Epithelial cell of prostate (primary cell): ENCODE measurements around the gene CBARP.

Experiments
- DNase-seq: peaks from one replicate; pipeline ENCODE4 v3.0.0-alpha.2; 2011; ENCODE audit warnings: low read depth, low spot score
- H3K27ac ChIP-seq: fragments of 450-650 bp; 2 replicates; pipeline ENCODE4 v1.5.1; 2017; ENCODE audit warnings: mild to moderate bottlenecking

CBARP gene

DNA sequence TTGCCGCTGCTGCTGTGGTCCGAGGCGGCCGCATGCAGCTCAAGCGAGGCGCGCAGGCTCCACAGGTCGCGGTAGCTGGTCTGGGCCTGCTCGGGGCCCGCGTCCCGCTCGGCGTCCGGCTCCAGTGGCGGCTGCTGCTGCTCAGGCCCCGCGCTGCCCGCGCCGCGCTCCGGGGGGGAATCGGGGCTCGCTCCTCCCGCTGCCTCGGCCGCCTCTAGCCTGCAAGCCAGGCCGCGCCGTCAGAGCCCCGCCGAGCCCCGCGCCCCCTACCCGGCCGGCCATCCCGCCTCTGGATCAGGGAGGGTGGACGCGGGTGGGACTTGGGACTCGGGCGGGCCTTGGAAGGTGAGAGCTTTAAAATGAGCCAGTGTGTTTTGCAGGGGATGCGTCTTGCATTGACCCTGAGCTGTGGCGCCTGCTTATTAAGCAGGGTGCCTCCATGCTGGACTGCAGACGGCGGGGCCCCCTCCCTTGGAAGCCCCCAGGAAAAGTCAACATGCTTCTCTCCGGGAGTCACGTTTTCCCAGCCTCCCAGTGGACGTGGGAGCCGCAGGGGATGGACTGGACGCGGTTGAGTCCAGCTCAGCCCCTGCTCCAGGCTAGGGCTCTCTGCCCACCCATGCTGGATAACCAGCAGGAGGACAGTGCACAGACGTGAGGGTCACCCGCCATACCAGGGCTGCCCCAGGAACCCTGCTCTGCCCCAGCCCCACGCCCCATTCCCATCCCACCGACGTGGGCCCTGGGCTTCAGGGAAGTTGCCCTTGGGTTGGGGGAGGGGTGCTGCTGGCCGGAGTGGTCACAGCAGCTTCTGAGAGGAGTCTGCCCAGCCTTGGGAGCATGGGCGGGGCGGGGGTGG, 7.7 kb downstream of the CBARP start:
- no peak for DNase-seq
- no peak overlapping the region for H3K27ac ChIP-seq

DNA sequence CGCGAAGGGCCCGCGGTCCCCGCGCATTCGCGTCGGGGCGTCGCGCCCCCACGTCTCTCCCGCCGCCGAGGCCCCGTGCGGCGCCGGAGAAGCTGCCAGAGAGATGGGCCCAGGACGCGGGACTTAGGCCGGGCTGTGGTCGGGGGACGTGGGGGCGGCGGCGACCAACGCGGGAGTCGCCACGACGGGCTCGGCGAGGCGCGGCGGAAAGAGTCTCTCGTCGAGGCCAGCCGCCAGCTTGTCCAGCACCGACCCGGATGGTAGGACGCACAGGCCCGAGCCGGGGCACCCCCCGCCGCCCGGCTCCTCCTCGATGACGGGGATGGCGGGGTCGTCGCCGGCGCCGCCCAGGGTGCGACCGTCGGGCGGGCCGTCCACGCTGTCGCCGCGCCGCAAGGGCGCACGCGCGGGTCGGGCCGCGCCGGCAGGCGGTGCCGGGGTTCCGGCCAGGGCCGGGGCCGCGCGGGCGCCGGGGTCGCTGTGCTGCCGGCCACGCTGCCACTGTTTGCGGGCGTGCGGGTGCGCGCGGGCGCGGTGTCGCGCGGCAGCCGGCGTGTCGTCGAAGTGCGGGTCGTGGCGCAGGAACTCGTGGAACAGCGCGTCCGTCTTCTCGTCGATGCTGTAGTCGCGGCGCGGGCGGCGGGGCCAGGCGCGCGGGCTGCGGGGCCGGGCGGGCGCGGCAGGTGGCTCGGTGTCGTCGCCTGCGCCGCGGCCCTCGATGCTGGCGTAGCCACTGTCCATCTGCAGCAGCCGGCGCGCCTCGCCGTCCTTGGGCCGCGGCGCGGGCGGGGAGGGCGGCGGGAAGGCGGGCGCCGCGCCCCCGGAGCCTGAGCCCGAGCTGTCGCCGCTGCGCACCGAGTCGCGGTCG, 8.5 kb downstream of the CBARP start:
- DNase-seq: no peak
- H3K27ac ChIP-seq: no peak overlapping the region

DNA sequence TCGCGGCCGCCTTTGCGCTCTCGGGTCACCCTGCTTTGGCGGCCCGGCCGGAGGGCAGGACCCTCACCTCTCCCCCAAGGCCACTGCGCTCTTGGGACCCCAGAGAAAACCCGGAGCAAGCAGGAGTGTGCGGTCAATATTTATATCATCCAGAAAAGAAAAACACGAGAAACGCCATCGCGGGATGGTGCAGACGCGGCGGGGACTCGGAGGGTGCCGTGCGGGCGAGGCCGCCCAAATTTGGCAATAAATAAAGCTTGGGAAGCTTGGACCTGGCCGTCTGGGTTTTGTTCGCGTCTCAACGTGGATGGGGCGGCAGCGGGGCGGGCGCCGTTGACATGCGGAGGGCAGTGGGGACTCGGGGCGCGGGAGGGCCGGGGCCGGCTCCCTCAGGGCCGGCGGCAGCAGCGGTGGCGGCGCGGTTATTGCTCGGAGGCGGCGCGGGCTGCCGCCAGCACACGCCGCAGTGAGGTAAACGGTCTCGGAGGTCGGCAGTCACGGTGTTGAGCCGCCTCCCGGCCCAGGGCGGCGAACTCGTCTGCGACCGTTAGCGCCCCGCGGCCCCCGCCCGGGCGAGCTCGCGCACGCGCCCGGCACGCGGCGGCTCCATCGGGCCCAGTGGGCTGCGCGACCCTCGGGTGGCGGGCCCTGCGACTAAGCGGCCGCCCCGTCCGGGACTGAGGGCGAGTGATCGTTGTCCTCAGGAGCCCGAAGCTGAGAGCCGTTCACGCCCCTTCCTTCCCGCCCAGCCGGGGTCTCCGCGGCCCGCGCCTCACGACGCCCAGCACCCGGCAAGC, 9.4 kb downstream of the CBARP start:
- H3K27ac ChIP-seq: no peak overlapping the region
- DNase-seq: no peak

DNA sequence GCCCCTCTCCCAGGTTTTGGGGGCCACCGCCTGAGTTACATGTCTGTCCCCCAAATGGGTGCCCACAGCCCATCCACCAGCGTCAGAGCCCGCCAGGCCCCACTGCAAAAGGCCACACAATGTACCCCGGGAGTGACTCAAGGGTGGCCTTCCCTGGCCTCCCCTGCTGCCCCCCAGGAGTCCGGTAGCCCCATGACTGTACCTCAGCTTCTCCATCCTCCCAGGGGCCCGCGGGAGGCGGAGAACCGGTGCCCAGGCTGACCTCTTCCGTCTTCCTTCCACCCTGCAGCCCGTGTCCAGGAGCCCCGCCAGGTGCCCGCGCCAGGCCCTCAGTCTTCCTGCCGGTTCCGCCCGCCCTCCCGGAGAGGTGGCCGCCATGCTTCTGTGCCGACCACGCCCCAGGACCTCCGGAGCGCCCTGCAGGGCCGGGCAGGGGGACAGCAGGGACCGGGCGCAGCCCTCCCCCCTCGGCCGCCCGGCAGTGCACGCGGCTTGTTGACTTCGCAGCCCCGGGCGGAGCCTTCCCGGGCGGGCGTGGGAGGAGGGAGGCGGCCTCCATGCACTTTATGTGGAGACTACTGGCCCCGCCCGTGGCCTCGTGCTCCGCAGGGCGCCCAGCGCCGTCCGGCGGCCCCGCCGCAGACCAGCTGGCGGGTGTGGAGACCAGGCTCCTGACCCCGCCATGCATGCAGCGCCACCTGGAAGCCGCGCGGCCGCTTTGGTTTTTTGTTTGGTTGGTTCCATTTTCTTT, 10.3 kb downstream of the CBARP start:
- no peak overlapping the region for H3K27ac ChIP-seq

DNA sequence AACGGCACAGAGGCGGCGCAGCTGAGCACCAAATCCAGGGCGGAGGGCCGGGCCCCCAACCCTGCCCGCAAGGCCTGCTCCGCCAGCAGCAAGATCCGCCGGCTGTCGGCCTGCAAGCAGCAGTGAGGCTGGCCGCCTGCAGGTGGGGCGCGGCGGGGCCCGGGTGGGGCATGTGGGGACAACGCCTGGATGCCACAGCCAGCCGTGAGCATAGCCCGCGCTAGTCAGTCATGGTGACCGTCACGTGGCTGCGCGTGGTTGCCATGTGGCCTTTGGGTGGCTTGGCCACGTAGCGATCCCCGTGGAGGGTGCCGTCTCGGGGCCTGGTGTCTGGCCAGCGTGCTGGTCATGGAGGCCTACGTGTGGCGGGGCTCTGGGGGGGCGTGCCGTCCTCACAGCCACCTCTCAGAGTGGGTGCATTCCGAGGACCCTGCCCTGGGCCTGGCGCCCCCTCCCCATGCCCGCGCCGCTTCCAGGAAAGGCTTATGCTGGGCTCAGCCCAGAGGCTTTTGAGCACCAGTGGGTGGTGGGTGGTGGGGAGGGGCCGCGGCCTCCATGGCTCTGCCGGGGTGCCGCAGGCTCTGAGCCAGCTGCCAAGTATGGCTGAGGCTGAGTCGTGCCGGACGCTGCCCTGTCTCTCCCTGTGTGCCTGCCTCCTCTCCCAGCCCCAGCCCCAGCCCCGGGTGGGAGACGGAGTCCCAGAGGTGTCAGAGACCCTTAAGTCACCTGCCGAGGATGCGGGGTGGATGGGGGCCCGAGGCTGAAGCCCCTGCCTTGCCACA, 11.1 kb downstream of the CBARP start:
- no peak overlapping the region for H3K27ac ChIP-seq
- no peak for DNase-seq

More for the DNA sequence above, 10.3 kb downstream of the CBARP start:
- DNase-seq: no peak

DNA sequence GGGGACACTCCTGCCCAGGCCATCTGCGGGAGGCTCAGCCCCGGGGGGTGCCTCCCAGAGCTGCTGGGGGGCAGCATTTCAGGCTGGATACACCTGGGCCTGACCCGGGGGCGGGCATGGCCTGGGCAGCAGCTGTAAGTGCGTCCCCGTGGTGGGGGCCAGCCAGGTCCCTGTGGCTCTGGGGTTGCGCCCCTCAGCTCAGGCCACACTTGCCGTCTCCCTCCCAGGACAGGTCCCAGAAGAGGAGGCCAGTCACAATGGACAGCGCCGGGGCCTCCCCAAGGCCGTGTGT, 11.6 kb downstream of the CBARP start:
- no peak overlapping the region for H3K27ac ChIP-seq
- no peak for DNase-seq

DNA sequence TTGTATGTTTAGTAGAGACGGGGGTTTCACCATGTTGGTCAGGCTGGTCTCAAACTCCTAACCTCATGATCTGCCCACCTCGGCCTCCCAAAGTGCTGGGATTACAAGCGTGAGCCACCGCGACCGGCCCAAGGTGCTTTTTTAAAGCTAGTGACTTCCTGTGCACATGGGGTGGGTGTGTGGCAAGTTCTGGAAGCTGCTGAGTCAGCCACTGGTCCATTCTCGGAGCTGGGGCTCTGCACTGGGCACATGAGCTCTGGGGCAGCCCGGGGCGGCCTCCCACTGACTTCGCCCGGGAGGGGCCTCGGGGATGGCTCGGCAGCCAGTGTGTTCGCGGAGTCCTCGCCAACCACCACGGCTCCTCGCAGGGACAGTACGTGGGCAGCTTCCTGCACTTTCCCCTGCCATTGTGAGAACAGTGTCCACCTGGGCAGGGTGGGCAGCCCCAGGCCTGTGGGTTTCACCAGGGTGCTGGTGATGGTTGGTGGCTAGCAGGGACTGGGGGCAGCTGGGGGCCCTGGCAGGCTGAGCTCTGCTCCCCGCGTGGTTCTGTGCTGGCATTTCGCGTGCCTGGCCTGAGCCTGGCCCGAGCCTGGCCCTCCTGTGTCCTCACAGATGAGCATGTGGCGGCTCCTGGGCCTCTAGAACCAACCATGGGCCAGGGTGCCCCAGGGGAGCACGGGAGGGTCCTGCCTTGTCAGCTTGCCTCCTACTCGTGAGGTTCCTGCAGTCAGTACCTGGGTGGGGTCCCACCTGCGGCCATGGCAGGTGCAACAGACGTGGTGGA, 12.2 kb downstream of the CBARP start:
- no peak for DNase-seq

DNA sequence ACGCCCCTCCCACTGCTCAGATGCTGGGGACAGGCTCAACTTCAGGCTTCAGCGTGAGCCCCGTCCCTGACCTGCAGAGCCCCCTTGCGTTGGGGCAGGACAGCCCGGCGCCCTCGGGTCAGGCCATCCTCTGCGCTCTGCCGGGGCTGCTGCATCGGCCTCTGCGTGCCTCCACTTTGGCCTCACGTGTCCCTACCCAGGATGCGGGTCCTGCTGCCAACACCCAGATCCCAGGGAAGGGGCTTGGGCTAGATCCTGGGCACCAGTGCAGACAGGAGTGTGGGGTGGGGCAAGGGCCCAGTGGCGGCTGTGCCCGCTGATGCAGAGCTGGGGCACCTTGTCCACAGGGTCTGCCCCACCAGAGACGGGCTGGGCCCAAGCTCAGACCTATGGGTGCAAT, 13.0 kb downstream of the CBARP start:
- no peak for DNase-seq
- H3K27ac ChIP-seq: no peak overlapping the region

More for the DNA sequence above, 12.2 kb downstream of the CBARP start:
- H3K27ac ChIP-seq: no peak overlapping the region

DNA sequence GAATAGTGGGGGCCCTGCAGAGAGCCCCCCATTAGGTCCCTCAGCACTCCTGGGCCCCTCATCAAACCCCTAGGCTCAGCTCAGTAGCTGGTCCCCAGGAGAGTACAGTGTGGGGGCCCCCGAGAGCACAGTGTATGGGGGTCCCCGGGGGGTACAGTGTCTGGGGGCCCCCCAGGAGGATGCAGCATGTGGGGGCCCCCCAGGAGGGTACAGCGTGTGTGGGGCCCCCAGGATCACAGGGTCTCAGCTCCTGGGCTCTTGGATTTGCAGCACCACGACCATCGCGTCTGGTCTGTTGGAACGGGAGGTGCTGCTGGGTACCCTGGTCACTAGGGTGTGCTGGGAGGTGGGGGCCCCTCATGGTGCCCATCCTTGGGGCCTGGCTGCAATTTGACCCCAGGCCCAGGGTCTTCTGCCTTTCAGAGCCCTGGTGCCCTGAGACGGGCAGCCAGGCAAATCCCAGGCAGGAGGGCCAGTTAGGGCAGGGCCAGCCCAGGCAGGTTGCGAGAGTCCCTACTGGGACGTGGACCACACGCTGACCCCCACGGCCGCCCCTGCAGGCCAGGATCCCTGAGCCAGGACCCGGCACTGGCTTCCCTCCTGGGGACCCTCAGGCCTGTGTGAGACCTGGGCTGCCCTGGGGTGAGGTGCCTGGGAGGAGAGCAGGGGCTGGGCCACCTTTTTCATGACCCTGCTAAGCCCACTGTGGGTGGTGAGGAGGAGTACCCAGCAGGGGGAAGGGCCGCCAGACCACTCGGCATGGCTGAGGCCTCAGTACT, 13.6 kb downstream of the CBARP start:
- DNase-seq: no peak
- no peak overlapping the region for H3K27ac ChIP-seq

DNA sequence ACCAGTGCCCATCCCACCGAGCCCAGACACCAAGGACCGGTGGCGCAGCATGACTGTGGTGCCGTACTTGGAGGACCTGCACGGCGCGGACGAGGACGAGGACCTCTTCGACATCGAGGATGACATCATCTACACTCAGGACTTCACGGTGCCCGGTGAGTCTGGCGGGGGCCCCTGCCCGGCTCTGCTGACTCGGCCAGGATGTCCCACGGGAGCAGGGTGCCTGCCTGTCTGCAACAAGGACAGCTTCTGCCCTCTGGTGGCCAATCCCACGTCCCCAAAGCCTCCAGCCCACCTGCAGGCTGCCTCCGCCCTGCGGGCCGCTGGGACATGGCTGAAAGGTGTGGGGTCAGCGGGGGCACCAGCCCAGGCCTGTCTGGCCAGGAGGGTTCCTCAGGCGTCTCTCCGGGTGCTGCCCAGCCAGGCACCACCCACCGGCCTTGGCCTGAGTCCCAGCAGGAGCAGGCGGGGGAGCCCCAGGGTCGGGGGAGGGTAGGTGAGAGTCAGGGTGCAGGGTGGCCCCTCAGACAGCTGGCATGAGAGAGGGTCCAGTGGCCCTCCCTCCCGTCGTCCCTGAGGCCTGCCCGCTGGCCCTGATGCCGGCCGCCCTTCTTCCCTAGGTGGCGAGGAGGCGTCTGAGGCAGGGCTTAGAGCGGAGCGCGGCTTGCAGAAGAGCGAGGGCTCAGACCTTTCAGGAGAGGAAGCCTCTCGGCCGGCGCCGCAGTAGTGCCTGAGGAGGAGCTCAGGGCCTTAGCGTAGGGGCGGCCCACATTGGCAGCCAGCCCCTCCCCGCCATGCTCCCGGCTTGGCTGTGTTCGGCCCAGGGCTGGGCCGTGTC, 14.6 kb downstream of the CBARP start:
- H3K27ac ChIP-seq: no peak overlapping the region
- no peak for DNase-seq

DNA sequence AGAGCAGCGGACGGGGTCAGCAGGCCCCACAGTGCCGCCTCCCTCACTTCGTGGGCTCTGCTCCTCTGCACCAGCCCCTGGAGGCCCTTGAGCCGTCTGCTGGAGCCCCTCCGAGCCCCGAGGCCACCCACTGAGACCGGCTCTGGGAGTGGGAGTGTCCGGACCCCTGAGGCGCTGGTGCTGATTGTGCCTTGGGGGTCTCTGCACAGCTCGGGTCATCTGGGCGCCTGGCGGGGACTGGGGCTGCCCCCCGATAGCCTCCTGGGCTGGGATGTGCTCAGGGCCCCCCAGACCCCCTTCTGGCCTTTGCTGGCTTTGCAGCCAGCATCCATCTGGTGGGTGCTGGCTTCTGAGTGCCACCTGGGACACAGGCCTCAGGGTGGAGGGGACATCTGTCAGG, 15.4 kb downstream of the CBARP start:
- no peak for DNase-seq
- H3K27ac ChIP-seq: no peak overlapping the region

DNA sequence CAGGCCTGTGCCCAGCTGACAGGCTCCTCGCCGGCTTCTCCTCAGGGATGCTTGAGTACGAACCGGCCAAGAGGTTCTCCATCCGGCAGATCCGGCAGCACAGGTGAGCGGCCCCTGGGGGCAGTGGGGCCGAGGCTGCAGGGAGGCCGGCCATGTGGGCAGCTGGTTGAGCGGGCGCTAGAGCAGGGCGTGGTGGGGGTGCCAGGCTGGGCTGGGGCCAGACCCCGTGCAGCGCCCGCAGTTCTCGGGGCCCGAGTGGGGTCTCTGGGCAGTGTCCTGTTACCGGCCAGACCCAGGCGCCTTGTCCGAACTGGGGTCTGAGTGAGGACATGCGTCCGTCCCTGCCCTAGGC, 15.9 kb downstream of the CBARP start:
- no peak overlapping the region for H3K27ac ChIP-seq

DNA sequence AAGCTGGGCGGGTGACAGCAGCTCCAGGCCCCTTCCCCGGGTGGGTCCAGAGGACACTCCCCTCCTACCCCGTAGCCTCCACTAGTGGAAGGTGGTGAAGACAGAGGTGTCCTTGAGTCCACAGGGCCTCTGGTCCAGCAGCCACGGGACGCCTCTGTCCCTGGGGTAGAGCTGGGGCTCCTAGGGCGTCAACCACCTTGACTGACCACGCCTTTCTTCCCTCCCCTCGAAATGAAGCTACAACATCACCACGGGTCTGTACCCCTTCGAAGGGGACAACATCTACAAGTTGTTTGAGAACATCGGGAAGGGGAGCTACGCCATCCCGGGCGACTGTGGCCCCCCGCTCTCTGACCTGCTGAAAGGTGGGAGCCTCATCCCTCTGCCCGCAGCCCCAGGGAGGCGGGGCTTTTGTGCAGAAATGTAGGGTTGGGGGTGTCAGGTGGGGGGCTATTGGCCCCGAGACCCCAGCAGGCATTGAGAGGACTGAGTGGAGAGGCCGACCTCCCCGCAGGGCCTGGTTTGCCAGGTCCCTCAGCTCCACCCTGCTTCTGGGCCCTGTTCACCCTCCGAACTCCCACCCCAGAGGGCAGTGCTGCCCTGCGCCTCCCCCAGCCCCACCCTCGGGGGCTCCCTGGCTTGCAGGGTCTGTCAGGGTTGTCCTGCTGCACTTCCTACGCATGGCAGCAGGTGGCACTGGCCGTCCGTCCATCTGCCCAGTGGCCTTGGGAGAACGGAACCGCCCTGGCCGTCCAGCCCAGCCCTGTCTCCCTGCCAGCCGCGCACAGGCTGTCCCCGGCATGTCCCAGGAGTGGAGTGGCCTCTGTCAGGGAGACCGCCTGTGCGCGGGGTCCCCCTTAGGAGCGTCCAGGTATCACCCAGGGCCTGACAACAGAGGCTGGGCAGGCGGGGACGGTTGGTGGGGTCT, 16.6 kb downstream of the CBARP start:
- no peak overlapping the region for H3K27ac ChIP-seq
- DNase-seq: no peak

More for the DNA sequence above, 15.9 kb downstream of the CBARP start:
- DNase-seq: no peak

DNA sequence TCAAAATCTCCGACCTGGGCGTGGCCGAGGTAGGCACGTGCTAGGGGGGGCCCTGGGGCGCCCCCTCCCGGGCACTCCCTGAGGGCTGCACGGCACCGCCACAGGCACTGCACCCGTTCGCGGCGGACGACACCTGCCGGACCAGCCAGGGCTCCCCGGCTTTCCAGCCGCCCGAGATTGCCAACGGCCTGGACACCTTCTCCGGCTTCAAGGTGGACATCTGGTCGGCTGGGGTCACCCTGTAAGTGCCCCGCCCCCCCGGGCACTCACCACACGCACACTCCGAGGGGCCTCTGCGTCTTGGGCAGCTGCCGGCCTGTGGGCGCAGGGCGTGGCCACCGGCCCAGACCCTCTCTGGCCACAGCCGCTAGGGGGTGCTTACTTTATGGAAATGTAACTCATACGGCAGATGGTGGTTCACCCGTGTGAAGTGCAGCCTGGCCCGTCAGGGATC, 17.3 kb downstream of the CBARP start:
- DNase-seq: no peak
- no peak overlapping the region for H3K27ac ChIP-seq

DNA sequence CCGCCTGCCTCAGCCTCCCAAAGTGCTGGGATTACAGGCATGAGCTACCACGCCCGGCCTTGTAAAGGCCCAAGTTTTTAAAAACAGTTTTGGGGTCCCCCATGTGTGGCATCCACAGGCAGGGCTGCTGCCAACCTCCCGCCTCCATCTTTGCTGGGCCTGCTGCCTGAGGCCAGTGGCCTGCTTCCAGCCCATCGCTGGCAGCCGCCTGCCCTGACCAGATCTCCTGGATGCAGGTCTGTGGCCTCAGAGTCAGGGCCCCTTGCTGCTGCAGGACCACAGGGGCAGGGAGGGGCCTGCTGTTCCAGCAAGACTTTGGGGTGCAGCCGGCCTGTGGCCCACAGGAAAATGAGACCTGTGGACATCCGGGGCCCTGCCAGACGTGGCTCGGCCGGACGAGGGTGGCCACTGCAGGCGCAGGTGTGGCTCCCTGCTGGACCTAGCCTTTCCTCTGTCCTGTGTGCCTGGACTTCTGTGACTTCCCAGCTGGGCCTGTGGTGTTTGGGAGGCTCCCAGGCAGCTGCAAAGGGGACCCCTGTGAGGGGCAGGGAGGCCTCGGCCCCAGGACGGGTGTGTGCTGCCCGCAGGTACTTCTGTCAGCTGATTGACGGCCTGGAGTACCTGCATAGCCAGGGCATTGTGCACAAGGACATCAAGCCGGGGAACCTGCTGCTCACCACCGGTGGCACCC, 17.9 kb downstream of the CBARP start:
- H3K27ac ChIP-seq: no peak overlapping the region

More for the DNA sequence above, 17.9 kb downstream of the CBARP start:
- DNase-seq: no peak
